ENCODE measurements around the gene NEURL4. TPM values are rescaled to one million over a fixed set of nuclear protein-coding genes. Genes with fewer than 3 reads are reported as not detected.
"Not testable (repeated sequence)": the region's sequence is repeated elsewhere in the genome, so short reads cannot be mapped to it uniquely, and the experiment has no call there.

NEURL4 gene
- total and polyA plus RNA-seq, 8 donors, result 6.9 to 84.0 (median 24.8) TPM

DNA sequence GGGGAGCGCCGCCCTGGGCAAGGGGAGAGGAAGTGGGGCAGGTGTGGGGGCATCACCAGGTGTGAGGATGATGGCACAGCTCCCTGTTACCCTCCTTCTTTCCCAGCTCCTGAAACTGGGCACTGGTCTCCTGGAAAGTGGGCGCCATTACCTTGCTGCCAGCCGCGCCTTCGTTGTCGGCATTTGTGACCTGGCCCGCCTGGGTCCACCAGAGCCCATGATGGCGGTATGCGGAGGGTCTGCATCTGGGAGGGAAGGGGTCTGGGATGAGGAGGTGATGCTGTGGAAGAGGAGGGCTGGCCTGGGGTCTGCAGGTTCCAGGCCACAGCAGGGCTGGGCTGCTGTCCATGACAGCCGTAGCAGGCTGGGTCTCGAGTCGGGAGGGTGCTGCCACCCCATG lies 12.7 kb upstream of the NEURL4 start:
- intact Hi-C loops (cut with DNase I; ENCODE audit: low total_unique reads), result loop anchor here (10.0 kb wide), 1 partner anchor 67 kb away; no protein-coding TSS in a partner anchor
- no peak overlapping the region for H3K27ac ChIP-seq
- WGBS, 5 donors, result 88 to 98% (median 91%) methylated on average over 12 to 13 of the region's 13 CpGs
- no peak for DNase-seq
- peaks cover 0 to 40% (median 20%) of the 10 kb centered on the region in 3 donors for H3K27me3 ChIP-seq
- H3K4me3 ChIP-seq, result no peak overlapping the region
- no peak for TF ChIP-seq POLR2A (IDR thresholded peaks at IDR 0.05)
- TF ChIP-seq EP300 (IDR thresholded peaks at IDR 0.05), result no peak
- TF ChIP-seq, protein P1, sequence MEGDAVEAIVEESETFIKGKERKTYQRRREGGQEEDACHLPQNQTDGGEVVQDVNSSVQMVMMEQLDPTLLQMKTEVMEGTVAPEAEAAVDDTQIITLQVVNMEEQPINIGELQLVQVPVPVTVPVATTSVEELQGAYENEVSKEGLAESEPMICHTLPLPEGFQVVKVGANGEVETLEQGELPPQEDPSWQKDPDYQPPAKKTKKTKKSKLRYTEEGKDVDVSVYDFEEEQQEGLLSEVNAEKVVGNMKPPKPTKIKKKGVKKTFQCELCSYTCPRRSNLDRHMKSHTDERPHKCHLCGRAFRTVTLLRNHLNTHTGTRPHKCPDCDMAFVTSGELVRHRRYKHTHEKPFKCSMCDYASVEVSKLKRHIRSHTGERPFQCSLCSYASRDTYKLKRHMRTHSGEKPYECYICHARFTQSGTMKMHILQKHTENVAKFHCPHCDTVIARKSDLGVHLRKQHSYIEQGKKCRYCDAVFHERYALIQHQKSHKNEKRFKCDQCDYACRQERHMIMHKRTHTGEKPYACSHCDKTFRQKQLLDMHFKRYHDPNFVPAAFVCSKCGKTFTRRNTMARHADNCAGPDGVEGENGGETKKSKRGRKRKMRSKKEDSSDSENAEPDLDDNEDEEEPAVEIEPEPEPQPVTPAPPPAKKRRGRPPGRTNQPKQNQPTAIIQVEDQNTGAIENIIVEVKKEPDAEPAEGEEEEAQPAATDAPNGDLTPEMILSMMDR (IDR thresholded peaks at IDR 0.05), result no peak
- TF ChIP-seq POLR2AphosphoS5 (IDR thresholded peaks at IDR 0.05), result no peak
- peaks cover 0 to 15% (median 0%) of the 10 kb centered on the region in 4 donors for H3K36me3 ChIP-seq
- H3K4me1 ChIP-seq, result peaks cover 0 to 8% (median 0%) of the 10 kb centered on the region in 4 donors
- no peaks in the 10 kb centered on the region for H3K9me3 ChIP-seq

DNA sequence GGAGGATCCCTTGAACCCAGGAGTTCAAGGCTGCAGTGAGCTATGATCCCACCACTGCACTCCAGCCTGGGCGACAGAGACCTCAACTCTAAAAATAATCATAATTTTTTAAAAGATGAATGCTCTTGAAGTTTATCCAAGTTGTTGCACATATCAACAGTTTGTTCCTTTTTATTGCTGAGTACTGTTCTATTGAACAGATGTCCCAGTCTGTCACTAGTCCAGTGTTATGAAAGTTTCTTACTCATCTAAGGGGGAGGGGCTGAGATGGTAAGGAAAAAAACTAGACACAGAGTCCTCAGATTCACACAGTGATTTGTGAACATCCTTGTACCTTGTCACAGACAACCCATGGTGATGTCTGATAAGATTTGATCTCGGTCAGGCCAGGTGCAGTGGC lies 11.0 kb upstream of the NEURL4 start:
- peaks cover 0 to 12% (median 0%) of the 10 kb centered on the region in 4 donors for H3K36me3 ChIP-seq
- H3K27ac ChIP-seq, result no peak overlapping the region
- H3K9me3 ChIP-seq, result no peaks in the 10 kb centered on the region
- WGBS, 5 donors, result 66 to 85% (median 78%) methylated on average over 2 of the region's 2 CpGs
- no peak for DNase-seq
- intact Hi-C loops (cut with DNase I; ENCODE audit: low total_unique reads), result loop anchor here (10.0 kb wide), 1 partner anchor 65 kb away; no protein-coding TSS in a partner anchor
- no peak for TF ChIP-seq POLR2AphosphoS5 (IDR thresholded peaks at IDR 0.05)
- no peak for TF ChIP-seq EP300 (IDR thresholded peaks at IDR 0.05)
- no peak for TF ChIP-seq POLR2A (IDR thresholded peaks at IDR 0.05)
- TF ChIP-seq, protein P1 (IDR thresholded peaks at IDR 0.05), result no peak
- peaks cover 0 to 8% (median 2%) of the 10 kb centered on the region in 4 donors for H3K4me1 ChIP-seq
- no peak overlapping the region for H3K4me3 ChIP-seq
- H3K27me3 ChIP-seq, result peaks cover 0 to 55% (median 24%) of the 10 kb centered on the region in 3 donors

DNA sequence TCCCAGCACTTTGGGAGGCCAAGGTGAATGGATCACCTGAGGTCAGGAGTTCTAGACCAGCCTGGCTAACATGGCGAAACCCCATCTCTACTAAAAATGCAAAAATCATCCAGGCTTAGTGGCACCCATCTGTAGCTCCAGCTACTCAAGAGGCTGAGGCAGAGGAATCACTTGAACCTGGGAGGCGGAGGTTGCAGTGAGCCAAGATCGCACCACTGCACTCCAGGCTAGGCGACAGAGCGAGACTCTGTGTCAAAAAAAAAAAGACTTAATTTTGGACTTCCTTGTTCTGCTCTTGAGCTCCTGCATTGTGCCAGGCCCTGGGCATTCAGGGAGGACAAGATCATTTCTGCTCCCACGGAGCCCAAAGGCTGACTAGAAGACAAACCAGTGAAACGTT lies 8.5 kb upstream of the NEURL4 start:
- DNase-seq; intact Hi-C loops (cut with DNase I; ENCODE audit: low total_unique reads); H3K36me3 ChIP-seq; H3K4me1 ChIP-seq; H3K9me3 ChIP-seq: not testable (repeated sequence)
- 61 to 77% (median 73%) methylated on average over 7 of the region's 7 CpGs for WGBS, 5 donors
- peak overlapping the region in 3 of 4 donors; percentile 15 to 44 (median 36) for H3K4me3 ChIP-seq
- peak overlapping the region in 1 of 5 donors; percentile 80 for H3K27ac ChIP-seq
- peaks cover 0 to 60% (median 17%) of the 10 kb centered on the region in 3 donors for H3K27me3 ChIP-seq

DNA sequence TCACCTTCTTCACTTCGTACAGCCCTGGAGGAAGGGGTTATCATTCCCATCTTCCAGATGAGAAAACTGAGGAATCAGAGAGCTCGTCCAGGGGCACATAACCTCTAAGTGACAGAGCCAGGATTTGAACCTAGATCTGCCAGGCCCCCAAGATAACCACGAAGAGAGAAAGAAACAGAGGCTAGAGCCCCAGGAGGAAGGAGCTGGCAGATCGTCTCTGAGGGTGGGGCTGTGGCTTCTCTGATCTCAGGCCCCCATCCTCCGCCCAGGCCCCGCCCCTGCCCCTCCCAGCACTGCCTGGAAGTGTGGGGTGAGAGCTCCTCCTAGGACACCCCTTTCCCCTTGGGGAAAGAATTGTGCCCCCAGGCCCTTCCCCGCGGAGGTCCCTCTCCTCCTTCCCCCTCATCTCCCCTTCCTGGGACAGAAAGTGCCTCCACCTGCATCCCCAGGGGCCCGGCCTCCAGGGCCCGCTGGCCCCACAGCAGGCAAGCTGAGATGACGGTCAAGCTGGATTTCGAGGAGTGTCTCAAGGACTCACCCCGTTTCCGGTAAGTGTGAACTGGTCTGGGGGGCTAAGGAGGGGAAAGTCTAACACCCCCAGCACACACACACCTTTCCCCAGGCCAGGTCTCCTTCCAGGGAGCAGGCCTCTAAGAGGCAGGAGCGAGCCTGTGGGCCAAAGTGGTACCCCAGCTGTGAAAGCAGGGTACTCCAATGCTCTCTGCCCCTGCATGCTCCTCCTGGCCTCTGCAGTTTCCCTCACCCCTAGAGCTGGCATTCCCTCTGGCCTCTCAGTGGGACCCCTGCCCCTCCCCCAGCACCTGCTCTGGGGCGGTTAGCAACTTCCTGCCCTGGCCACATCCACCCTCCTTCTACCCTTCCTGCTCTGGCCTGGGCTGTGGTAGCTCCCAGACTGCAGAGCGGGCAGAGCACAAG lies 7.4 kb upstream of the NEURL4 start, which contains the start of gene ACAP1:
Gene ACAP1, plus strand, starts transcription at position 290 of the 936 bp plus-strand sequence. Its CDS starts 206 bp downstream, at position 496.
- peak; percentile 53 to 62 for DNase-seq
- Histone ChIP-seq H3K36me3 (no peaks in the 10 kb centered on the region), H3K27me3 (peaks cover 0 to 49% (median 13%) of the 10 kb centered on the region in 3 donors), H3K4me1 (peaks cover 0 to 8% (median 2%) of the 10 kb centered on the region in 4 donors), H3K9me3 (no peaks in the 10 kb centered on the region), H3K4me3 (peak within 1 kb of the TSS; percentile 15 to 44 (median 38)), H3K27ac (peak within 1 kb of the TSS; percentile 18 to 80 (median 40))
- TF ChIP-seq EP300 (IDR thresholded peaks at IDR 0.05) (no peak), POLR2A (IDR thresholded peaks at IDR 0.05) (no peak), POLR2AphosphoS5 (IDR thresholded peaks at IDR 0.05) (no peak)
- TF ChIP-seq, protein P1 (IDR thresholded peaks at IDR 0.05), result no peak
- WGBS, 5 donors, result 40 to 47% (median 44%) methylated on average over 14 to 17 of the region's 17 CpGs
- intact Hi-C loops (cut with DNase I; ENCODE audit: low total_unique reads), result no loop called here

DNA sequence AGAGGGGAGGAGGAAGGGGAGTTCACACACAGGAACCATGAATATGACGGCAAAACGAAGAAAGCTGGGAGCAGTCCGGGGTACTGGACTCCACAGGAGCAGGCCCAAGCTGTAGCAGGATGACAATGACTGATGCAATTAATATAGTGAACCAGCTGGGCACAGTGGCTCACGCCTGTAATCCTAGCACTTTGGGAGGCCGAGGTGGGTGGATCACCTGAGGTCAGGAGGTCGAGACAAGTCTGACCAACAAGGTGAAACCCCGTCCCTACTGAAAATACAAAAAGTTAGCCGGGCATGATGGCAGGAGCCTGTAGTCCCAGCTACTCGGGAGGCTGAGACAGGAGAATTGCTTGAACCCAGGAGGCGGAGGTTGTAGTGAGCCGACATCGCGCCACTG lies 6.6 kb upstream of the NEURL4 start:
- 75 to 81% (median 77%) methylated on average over 13 of the region's 13 CpGs for WGBS, 5 donors
- H3K4me1 ChIP-seq; intact Hi-C loops (cut with DNase I; ENCODE audit: low total_unique reads); H3K4me3 ChIP-seq; H3K36me3 ChIP-seq; H3K9me3 ChIP-seq; DNase-seq: not testable (repeated sequence)
- Histone ChIP-seq H3K27me3 (peaks cover 0 to 42% (median 9%) of the 10 kb centered on the region in 3 donors), H3K27ac (peak overlapping the region in 2 of 5 donors; percentile 40 to 80)

Data from stomach (tissue), 9 donors.